ENCODE results near the gene PCIF1. TPM values are rescaled to one million over a fixed set of nuclear protein-coding genes. Genes with fewer than 3 reads are reported as not detected.
A peak's percentile ranks its signal among the peaks of the same experiment; 100 is the strongest.

PCIF1 gene
- total RNA-seq, 6 experiments from 2014 or later, result 14.8 to 23.1 (median 19.5) TPM

DNA sequence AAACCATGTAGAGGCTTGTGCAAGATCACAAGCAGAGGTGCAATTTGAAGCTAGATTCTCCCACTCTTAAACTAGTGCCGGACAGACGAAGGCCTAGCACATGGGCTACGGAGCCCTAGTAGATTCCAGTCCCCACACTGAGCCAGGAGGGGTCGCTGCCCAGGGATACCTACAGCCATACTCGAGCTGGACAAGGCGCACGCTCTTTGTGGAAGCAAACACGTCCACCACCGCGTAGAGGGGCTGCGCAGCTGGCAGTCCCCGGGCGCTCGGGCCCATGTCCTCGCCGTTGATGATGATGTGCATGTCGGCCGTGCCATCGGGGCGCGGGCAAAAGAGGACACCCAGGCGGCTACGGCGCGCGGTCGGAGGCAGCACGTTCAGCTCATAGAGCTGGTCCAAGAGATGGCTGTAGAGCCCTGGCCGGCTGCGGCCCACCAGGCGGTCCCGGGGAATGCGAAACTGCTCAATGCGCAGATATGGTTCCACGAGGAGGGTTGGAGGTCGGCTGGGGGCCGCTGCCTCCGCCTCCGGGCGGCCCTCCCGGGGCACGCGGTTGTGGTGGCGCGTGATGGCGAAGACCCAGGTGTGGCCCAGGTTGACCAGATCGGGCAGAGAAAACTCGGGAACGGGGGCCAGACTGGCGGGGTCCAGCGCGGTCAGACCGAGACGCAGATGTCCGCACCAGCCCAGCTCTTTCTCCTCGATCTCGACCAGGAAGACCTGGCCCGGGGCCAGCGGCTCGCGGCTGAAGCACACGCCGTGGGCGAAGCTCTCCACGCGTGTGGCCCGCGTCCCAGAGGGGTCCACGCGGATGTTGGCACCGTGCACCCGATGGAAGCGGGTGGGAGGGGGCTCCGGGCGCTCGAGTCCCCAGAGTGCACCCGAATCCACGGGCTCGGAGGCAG, 44.2 kb upstream of the PCIF1 start:
- no peaks in the 10 kb centered on the region for H3K9me3 Mint-ChIP-seq
- peaks cover 5% of the 10 kb centered on the region for H3K27me3 Mint-ChIP-seq (ENCODE audit: insufficient read depth)
- H3K4me3 Mint-ChIP-seq, result peak overlapping the region; percentile 93
- peaks cover 31% of the 10 kb centered on the region for H3K4me1 Mint-ChIP-seq (ENCODE audit: low read depth)
- DNase-seq, result peak; percentile 46
- no peaks in the 10 kb centered on the region; the same call in 1 of the 2 replicates for H3K36me3 Mint-ChIP-seq (ENCODE audit: low read depth)
- peak overlapping the region; percentile 65 for H3K27ac Mint-ChIP-seq
- TF ChIP-seq, protein P1, sequence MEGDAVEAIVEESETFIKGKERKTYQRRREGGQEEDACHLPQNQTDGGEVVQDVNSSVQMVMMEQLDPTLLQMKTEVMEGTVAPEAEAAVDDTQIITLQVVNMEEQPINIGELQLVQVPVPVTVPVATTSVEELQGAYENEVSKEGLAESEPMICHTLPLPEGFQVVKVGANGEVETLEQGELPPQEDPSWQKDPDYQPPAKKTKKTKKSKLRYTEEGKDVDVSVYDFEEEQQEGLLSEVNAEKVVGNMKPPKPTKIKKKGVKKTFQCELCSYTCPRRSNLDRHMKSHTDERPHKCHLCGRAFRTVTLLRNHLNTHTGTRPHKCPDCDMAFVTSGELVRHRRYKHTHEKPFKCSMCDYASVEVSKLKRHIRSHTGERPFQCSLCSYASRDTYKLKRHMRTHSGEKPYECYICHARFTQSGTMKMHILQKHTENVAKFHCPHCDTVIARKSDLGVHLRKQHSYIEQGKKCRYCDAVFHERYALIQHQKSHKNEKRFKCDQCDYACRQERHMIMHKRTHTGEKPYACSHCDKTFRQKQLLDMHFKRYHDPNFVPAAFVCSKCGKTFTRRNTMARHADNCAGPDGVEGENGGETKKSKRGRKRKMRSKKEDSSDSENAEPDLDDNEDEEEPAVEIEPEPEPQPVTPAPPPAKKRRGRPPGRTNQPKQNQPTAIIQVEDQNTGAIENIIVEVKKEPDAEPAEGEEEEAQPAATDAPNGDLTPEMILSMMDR (IDR thresholded peaks at IDR 0.05), result peak; percentile 71

DNA sequence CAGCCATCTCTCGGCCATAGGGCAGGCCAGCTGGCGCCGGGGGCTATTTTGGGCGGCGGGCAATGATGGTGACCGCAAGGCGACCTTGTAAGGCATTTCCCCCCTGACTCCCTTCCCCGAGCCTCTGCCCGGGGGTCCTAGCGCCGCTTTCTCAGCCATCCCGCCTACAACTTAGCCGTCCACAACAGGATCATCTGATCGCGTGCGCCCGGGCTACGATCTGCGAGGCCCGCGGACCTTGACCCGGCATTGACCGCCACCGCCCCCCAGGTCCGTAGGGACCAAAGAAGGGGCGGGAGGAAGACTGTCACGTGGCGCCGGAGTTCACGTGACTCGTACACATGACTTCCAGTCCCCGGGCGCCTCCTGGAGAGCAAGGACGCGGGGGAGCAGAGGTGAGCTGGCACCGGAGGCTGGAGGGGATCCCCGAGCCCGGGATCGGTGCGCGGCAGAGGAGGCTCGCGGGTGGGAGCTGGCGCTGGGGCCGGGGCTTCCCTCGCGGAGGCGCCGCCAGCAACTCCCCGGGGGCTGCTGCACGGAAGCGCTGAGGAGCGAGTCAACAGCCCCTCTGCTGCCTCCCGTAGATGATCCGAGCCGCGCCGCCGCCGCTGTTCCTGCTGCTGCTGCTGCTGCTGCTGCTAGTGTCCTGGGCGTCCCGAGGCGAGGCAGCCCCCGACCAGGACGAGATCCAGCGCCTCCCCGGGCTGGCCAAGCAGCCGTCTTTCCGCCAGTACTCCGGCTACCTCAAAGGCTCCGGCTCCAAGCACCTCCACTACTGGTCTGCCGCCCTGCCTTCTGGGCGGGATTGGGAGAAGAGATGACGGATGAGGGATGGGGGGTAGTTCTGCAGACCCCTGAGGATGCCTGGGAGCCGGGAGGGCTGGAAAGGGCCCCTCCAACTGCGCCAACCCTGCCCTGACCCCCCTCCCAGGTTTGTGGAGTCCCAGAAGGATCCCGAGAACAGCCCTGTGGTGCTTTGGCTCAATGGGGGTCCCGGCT, 43.2 kb upstream of the PCIF1 start, which contains the start of the genes CTSA and NEURL2:
CTSA (plus strand) TSS at position 351 of the 999 bp plus-strand sequence; CDS start at position 585, 234 bp downstream.
NEURL2 (minus strand) TSS at position 224 of the 999 bp plus-strand sequence; CDS start at position 7, 217 bp downstream.
- peak within 1 kb of the TSS; percentile 88 for H3K27ac Mint-ChIP-seq
- peak within 1 kb of the TSS; percentile 93 for H3K4me3 Mint-ChIP-seq
- peaks cover 29% of the 10 kb centered on the region for H3K4me1 Mint-ChIP-seq (ENCODE audit: low read depth)

DNA sequence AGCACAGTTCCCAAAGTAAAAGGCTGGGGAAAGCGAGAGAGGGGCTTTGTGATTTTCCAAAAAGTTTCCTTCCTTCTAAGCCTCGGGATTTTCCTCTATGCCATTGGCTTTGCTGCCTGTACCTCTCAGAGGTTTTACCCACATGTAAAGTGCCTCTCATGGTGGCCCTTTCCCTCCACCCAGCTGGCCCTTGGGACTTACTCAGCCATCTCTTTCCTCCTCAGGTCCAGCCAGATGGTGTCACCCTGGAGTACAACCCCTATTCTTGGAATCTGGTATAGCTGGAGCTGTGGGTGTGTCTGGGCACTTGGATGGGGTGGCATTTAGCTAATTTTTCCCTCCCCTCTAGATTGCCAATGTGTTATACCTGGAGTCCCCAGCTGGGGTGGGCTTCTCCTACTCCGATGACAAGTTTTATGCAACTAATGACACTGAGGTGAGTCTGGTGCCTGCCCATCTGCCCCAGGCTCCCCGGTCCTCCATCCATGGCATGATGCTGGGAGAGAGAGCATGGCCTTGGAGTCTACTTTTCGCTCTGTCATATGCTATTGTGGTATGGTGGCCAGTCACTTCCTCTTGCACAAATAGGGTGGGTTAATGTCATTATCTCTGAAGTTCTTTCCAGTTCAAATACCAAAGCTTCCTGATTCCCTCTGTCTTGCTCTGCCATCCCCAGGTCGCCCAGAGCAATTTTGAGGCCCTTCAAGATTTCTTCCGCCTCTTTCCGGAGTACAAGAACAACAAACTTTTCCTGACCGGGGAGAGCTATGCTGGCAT, 42.2 kb upstream of the PCIF1 start:
- H3K27ac Mint-ChIP-seq, result peak overlapping the region; percentile 74
- H3K4me3 Mint-ChIP-seq, result peak overlapping the region; percentile 93
- H3K4me1 Mint-ChIP-seq (ENCODE audit: low read depth), result peaks cover 29% of the 10 kb centered on the region
- TF ChIP-seq, protein P1 (IDR thresholded peaks at IDR 0.05), result peak; percentile 52
- DNase-seq, result peak; percentile 32
- H3K9me3 Mint-ChIP-seq, result no peaks in the 10 kb centered on the region
- peaks cover 4% of the 10 kb centered on the region; the same call in 1 of the 2 replicates for H3K36me3 Mint-ChIP-seq (ENCODE audit: low read depth)
- peaks cover 5% of the 10 kb centered on the region for H3K27me3 Mint-ChIP-seq (ENCODE audit: insufficient read depth)

More for the DNA sequence above, 43.2 kb upstream of the PCIF1 start, which contains the start of the genes CTSA and NEURL2:
- TF ChIP-seq, protein P1 (IDR thresholded peaks at IDR 0.05), result no peak
- peak; percentile 85 for DNase-seq
- peaks cover 5% of the 10 kb centered on the region for H3K27me3 Mint-ChIP-seq (ENCODE audit: insufficient read depth)
- no peaks in the 10 kb centered on the region; the same call in 1 of the 2 replicates for H3K36me3 Mint-ChIP-seq (ENCODE audit: low read depth)
- no peaks in the 10 kb centered on the region for H3K9me3 Mint-ChIP-seq

DNA sequence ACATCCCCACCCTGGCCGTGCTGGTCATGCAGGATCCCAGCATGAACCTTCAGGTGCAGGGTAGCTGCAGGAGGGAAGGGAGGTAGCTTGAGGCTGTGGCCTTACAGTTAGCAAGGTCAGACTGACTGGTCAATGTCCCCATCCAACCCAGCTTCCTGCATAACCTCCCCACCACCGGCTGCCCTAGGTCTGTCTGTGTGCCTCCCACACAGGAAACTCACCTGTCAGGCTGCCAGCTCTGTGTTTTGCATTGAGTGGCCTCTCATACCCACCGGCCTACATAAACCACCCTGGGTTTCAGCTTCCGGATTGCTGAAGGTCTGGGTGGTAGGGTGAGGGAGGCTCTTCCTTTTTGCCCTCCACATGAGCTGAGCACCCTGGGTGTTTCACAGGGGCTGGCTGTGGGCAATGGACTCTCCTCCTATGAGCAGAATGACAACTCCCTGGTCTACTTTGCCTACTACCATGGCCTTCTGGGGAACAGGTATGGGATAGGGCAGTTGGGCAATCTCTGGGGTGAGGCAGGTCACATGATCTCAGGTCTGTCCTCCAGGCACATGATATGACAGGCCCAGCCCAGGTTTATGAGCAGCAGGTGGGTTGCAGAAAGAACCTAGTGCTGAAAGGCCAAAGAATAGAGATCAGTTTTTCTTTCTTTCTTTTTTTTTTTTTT, 41.5 kb upstream of the PCIF1 start:
- TF ChIP-seq, protein P1 (IDR thresholded peaks at IDR 0.05), result no peak
- Mint-ChIP-seq H3K27ac (no peak overlapping the region), H3K36me3 (ENCODE audit: low read depth) (peaks cover 7% of the 10 kb centered on the region; the same call in 1 of the 2 replicates), H3K4me3 (peak overlapping the region; percentile 93; the same call in 1 of the 2 replicates), H3K9me3 (no peaks in the 10 kb centered on the region), H3K4me1 (ENCODE audit: low read depth) (peaks cover 29% of the 10 kb centered on the region), H3K27me3 (ENCODE audit: insufficient read depth) (peaks cover 5% of the 10 kb centered on the region)
- DNase-seq, result no peak

Measured in HFFc6 (cell line).